ENCODE data around the gene SRR.

SRR gene

GRCh38 chr17:2346475-2346874 is 42.7 kb downstream of the SRR start:
- no peak for DNase-seq (ENCODE audit: low spot score)

- DNase-seq (ENCODE audit: low spot score) = peak; percentile 90
Measured at GRCh38 chr17:2347805-2348685, 44.3 kb downstream of the SRR start.

- peak; percentile 42 for DNase-seq (ENCODE audit: low spot score)
Measured at GRCh38 chr17:2351269-2351668, 47.5 kb downstream of the SRR start.

- DNase-seq (ENCODE audit: low spot score) = no peak
Measured at GRCh38 chr17:2354311-2354710, 50.6 kb downstream of the SRR start.

- DNase-seq (ENCODE audit: low spot score) = no peak
Measured at GRCh38 chr17:2357237-2357636, 53.5 kb downstream of the SRR start.

- no peak for DNase-seq (ENCODE audit: low spot score)
Measured at GRCh38 chr17:2357931-2358434, 54.2 kb downstream of the SRR start.

GRCh38 chr17:2361010-2361760 is 57.4 kb downstream of the SRR start:
- no peak for DNase-seq (ENCODE audit: low spot score)

GRCh38 chr17:2362016-2362415 is 58.3 kb downstream of the SRR start:
- DNase-seq (ENCODE audit: low spot score) = no peak

- no peak for DNase-seq (ENCODE audit: low spot score)
Measured at GRCh38 chr17:2362416-2362815, 58.7 kb downstream of the SRR start.

- DNase-seq (ENCODE audit: low spot score) = no peak
Measured at GRCh38 chr17:2362881-2363280, 59.1 kb downstream of the SRR start.

GRCh38 chr17:2363318-2363717 is 59.6 kb downstream of the SRR start:
- DNase-seq (ENCODE audit: low spot score) = no peak

GRCh38 chr17:2363851-2364762 is 60.4 kb downstream of the SRR start:
- DNase-seq (ENCODE audit: low spot score) = no peak

- no peak for DNase-seq (ENCODE audit: low spot score)
Measured at GRCh38 chr17:2364763-2365116, 61.0 kb downstream of the SRR start.

GRCh38 chr17:2365132-2365531 is 61.4 kb downstream of the SRR start:
- no peak for DNase-seq (ENCODE audit: low spot score)

GRCh38 chr17:2366747-2367494 is 63.2 kb downstream of the SRR start:
- DNase-seq (ENCODE audit: low spot score) = peak; percentile 78

- no peak for DNase-seq (ENCODE audit: low spot score)
Measured at GRCh38 chr17:2368359-2368758, 64.6 kb downstream of the SRR start.

- DNase-seq (ENCODE audit: low spot score) = no peak
Measured at GRCh38 chr17:2369039-2369438, 65.3 kb downstream of the SRR start.

GRCh38 chr17:2369551-2370210 is 65.9 kb downstream of the SRR start:
- peak; percentile 74 for DNase-seq (ENCODE audit: low spot score)

- no peak for DNase-seq (ENCODE audit: low spot score)
Measured at GRCh38 chr17:2370211-2370589, 66.5 kb downstream of the SRR start.

GRCh38 chr17:2371183-2372130 is 67.7 kb downstream of the SRR start:
- DNase-seq (ENCODE audit: low spot score) = no peak

All from ecto neural progenitor cell (in vitro differentiated cells).